Aorta (tissue), 5 donors: ENCODE data around the gene KCNJ9. TPM values are rescaled to one million over a fixed set of nuclear protein-coding genes. Genes with fewer than 3 reads are reported as not detected.

Experiments
- ATAC-seq: fragments of 200-7000 bp; cut with Tn5 transposase; one replicate; pipeline ENCODE4 v1.9.1; 2022; ENCODE audit warnings: moderate library complexity; ENCODE audit not compliant: low FRiP score
- DNase-seq, 2 donors: peaks; one replicate each; pipeline ENCODE4 v3.0.0-alpha.2; 2020
- H3K27ac ChIP-seq, 2 donors: one replicate each; pipeline ENCODE4 v1.5.1; 2013; ENCODE audit warnings: low read length in 2 of 2, mild to moderate bottlenecking in 2 of 2, moderate library complexity in 2 of 2, control low read depth in 1 of 2, inconsistent platforms in 1 of 2, low read depth in 1 of 2
- H3K27me3 ChIP-seq, 2 donors: one replicate each; pipeline ENCODE4 v1.6.1; 2013; ENCODE audit warnings: control low read depth in 1 of 2, low read length in 1 of 2, mild to moderate bottlenecking in 1 of 2, moderate library complexity in 1 of 2; ENCODE audit not compliant: insufficient read depth in 2 of 2, control insufficient read depth in 1 of 2
- H3K36me3 ChIP-seq, 2 donors: one replicate each; pipeline ENCODE4 v1.6.1; 2013; ENCODE audit warnings: control low read depth in 1 of 2, low read length in 1 of 2, mild to moderate bottlenecking in 1 of 2; ENCODE audit not compliant: insufficient read depth in 2 of 2, control insufficient read depth in 1 of 2
- H3K4me1 ChIP-seq, 2 donors: one replicate each; pipeline ENCODE4 v1.6.1; 2013; ENCODE audit warnings: low read length in 2 of 2, control low read depth in 1 of 2, mild to moderate bottlenecking in 1 of 2, moderate library complexity in 1 of 2; ENCODE audit not compliant: insufficient read depth in 2 of 2, control insufficient read depth in 1 of 2
- H3K4me3 ChIP-seq, 2 donors: one replicate each; pipeline ENCODE4 v1.5.1; 2013; ENCODE audit warnings: low read length in 2 of 2, control low read depth in 1 of 2, mild to moderate bottlenecking in 1 of 2
- H3K9me3 ChIP-seq: one replicate; pipeline ENCODE4 v1.6.1; 2013; ENCODE audit warnings: mild to moderate bottlenecking, low read length; ENCODE audit not compliant: control insufficient read depth
- WGBS, 2 donors: extraction: QIAGEN DNeasy Blood & Tissue Kit; methylation state at CpG; one replicate each; pipeline ENCODE4 v1.1.7; 2013; 5-methylcytosine and 5-hydroxymethylcytosine counted together
- intact Hi-C, 2 donors: fragments of 100-400 bp; cut with DNase I; formaldehyde crosslinking; loops; one replicate each; pipeline versions ENCODE4 v1.14.2 to v1.15.0; 2022
- polyA plus RNA-seq, 2 donors: library from polyadenylated mRNA; stranded (reverse); fragments of 200-250 nt; gene quantifications; one replicate each; pipeline ENCODE4 v1.2.3, GENCODE V29; 2013
- total RNA-seq, 2 donors: library from RNA; stranded (reverse); fragmentation: NEBNext Ultra II Directional; extraction: Animal tissue kit (Norgen Biotek cat#: 25700); gene quantifications; one replicate each; pipeline ENCODE4 v1.2.1, GENCODE V29; 2021
- donor health status: healthy with polysubstance abuse.
- donor health status: Bipolar disorder and iron deficiency.
- donor health status: DM: no; HTN: no; CAD: no.
- donor health status: DM: no; HTN: no; CAD: no.
- donor health status: DM: yes; HTN: yes; CAD: no.

Gene KCNJ9
- total and polyA plus RNA-seq, 4 donors = not detected

- ATAC-seq = no peak
- H3K27me3 ChIP-seq = no peaks in the 10 kb centered on the region
- H3K36me3 ChIP-seq = no peaks in the 10 kb centered on the region
- H3K4me1 ChIP-seq = no peaks in the 10 kb centered on the region
- H3K27ac ChIP-seq = peak overlapping the region in 1 of 2 donors; percentile 11
- H3K4me3 ChIP-seq = peak overlapping the region; percentile 16 to 70
- DNase-seq = peak in 1 of 2 donors; percentile 52
- intact Hi-C loops = loop anchor here in 1 of 2 donors (5.0 kb wide), 2 partner anchors 165 to 175 kb away; partner anchors contain the start of gene DCAF8
- WGBS, 2 donors = 21 to 24% methylated on average over 5 of the region's 5 CpGs
- no peaks in the 10 kb centered on the region for H3K9me3 ChIP-seq
These were observed 16.0 kb downstream of the KCNJ9 start for GRCh38 chr1:160097151-160097910.

DNA sequence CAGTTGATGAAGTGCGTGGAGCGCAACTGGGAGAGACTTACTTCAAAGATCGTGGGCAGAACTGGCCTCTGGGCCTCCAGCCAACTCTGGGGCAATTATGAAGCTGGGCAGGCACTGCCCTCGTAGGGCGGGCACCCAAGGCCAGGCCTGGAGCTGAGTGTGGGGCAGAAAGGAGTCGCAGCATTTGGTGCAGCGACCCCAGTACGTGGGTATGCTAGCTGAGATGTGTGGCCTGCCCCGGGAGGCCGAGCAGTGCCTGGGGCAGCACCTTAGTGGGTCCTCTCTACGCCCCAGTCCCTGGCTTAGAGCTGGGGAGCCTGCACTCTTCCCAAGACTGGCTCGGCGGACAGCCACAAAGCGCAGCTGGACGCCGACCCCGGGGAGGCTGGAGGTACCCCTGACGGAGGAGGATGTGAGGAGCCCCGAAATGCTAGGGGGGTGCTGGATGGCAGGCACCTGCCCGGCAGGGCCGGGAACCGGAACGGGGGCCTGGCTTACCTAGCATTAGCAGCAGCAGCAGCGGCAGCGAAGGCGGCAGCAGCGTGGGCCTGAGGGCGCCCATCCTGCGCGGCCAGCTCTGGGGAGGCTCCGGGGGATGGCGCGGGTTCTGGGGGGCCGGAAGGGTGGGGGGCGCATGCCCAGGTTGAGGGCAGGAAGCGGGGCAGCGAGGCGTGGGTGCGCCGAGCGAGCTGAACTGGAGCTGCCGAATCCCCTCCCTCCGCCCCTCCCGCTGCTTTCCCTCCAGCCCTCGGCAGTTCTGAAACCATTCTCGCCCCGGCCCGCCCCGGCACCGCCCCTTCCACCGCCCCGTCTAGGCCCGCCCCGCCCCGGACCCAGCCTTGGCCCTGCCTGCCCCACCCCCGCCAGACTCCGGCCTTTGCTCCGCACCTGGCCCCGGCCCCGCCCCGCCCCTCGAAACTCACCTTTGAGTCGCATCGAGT is 16.8 kb downstream of the KCNJ9 start, which contains the start of gene IGSF8:
TSS of gene IGSF8 (minus strand) at position 709 of the 941 bp plus-strand sequence. CDS start at position 562, 147 bp downstream.
- H3K27me3 ChIP-seq = no peaks in the 10 kb centered on the region
- DNase-seq = peak; percentile 95 to 98
- no peaks in the 10 kb centered on the region for H3K4me1 ChIP-seq
- intact Hi-C loops = loop anchor here in 1 of 2 donors (2.0 to 5.0 kb wide), 3 partner anchors 164 to 187 kb away; partner anchors contain the start of genes DCAF8 and PEX19
- peak within 1 kb of the TSS; percentile 31 to 70 for H3K4me3 ChIP-seq
- 1% methylated on average over 40 to 64 of the region's 64 CpGs for WGBS, 2 donors
- H3K36me3 ChIP-seq = no peaks in the 10 kb centered on the region
- no peaks in the 10 kb centered on the region for H3K9me3 ChIP-seq
- peak within 1 kb of the TSS; percentile 71 to 96 for H3K27ac ChIP-seq
- peak; percentile 84 for ATAC-seq

- Histone ChIP-seq H3K9me3 (no peaks in the 10 kb centered on the region), H3K27me3 (no peaks in the 10 kb centered on the region), H3K4me1 (no peaks in the 10 kb centered on the region), H3K4me3 (peak overlapping the region in 1 of 2 donors; percentile 31), H3K36me3 (no peaks in the 10 kb centered on the region), H3K27ac (peak overlapping the region; percentile 68 to 96)
- WGBS, 2 donors = 2 to 5% methylated on average over 20 to 40 of the region's 40 CpGs
- ATAC-seq (peak; percentile 93), DNase-seq (peak; percentile 99 to 100)
- intact Hi-C loops = loop anchor here in 1 of 2 donors (2.0 to 5.0 kb wide), 3 partner anchors 163 to 186 kb away; partner anchors contain the start of genes DCAF8 and PEX19
These were observed 17.7 kb downstream of the KCNJ9 start for GRCh38 chr1:160098852-160099561.

- intact Hi-C loops = loop anchor here (1.0 to 5.0 kb wide), 10 partner anchors 92 to 192 kb away; partner anchors contain the start of genes CASQ1 (in 1 of the 2), DCAF8 (in 1 of the 2) and PEX19 (in 1 of the 2)
- no peak for DNase-seq
- H3K27ac ChIP-seq = peak overlapping the region; percentile 68 to 77
- no peaks in the 10 kb centered on the region for H3K4me1 ChIP-seq
- H3K27me3 ChIP-seq = no peaks in the 10 kb centered on the region
- no peak overlapping the region for H3K4me3 ChIP-seq
- no peaks in the 10 kb centered on the region for H3K36me3 ChIP-seq
- ATAC-seq = no peak
- H3K9me3 ChIP-seq = no peaks in the 10 kb centered on the region
- WGBS, 2 donors = 89 to 90% methylated on average over 2 of the region's 2 CpGs
These were observed 18.5 kb downstream of the KCNJ9 start for GRCh38 chr1:160099716-160100375.

DNA sequence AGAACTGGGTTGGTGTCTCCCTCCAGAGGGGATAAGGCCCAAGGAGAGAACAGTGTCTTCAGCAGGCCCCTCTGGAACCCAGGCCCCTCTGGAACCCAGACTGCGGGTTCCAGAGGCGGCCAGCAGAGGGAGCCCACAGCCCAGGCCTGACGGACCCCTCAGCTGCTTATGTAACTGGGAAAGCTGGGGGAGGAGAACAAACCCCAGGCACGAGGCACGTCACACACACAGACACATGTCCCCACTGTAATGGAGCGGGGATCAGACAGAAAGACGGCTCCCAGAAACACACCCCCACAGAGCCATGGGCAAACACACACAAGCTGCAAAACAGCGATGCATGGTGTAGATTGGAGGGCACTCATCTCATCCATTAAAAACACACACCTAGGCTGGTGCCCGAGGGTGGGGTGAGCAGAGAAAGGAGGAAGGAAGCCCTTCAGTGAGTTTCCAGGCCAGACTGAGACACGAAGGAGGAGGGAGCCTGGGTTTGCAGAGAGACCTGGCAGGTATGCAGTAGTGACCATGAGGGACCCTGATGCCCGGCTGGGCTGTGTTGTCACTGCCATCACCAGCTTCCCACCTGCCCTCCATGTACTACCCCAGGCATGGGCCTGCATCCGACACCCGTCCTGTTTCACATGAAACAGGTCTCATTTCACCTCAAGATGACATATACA is 19.8 kb downstream of the KCNJ9 start:
- no peaks in the 10 kb centered on the region for H3K4me1 ChIP-seq
- no peak overlapping the region for H3K4me3 ChIP-seq
- no peaks in the 10 kb centered on the region for H3K36me3 ChIP-seq
- peak; percentile 78 for ATAC-seq
- WGBS, 2 donors = 17 to 19% methylated on average over 13 of the region's 13 CpGs
- peak; percentile 88 to 92 for DNase-seq
- H3K27ac ChIP-seq = peak overlapping the region in 1 of 2 donors; percentile 25
- intact Hi-C loops = loop anchor here (2.0 to 5.0 kb wide), 6 partner anchors 91 to 191 kb away; partner anchors contain the start of gene CASQ1 (in 1 of the 2)
- H3K27me3 ChIP-seq = no peaks in the 10 kb centered on the region
- no peaks in the 10 kb centered on the region for H3K9me3 ChIP-seq

- H3K4me1 ChIP-seq = no peaks in the 10 kb centered on the region
- H3K9me3 ChIP-seq = no peaks in the 10 kb centered on the region
- intact Hi-C loops = loop anchor here (2.0 to 5.0 kb wide), 6 partner anchors 90 to 190 kb away; partner anchors contain the start of gene CASQ1 (in 1 of the 2)
- DNase-seq (no peak), ATAC-seq (no peak)
- H3K27ac ChIP-seq = peak overlapping the region in 1 of 2 donors; percentile 8
- no peaks in the 10 kb centered on the region for H3K36me3 ChIP-seq
- no peaks in the 10 kb centered on the region for H3K27me3 ChIP-seq
- no peak overlapping the region for H3K4me3 ChIP-seq
- 29 to 36% methylated on average over 9 of the region's 9 CpGs for WGBS, 2 donors
These were observed 20.6 kb downstream of the KCNJ9 start for GRCh38 chr1:160101717-160102522.
